B cell (primary cell): Measurements from ENCODE around the gene PDLIM5.

Experiments used
- CTCF ChIP-seq: fragments of 200-600 bp; IDR thresholded peaks from one replicate; pipeline ENCODE4 v1.8.0; 2022; ENCODE audit warnings: antibody characterized with exemption, mild to moderate bottlenecking
- EZH2 ChIP-seq: IDR thresholded peaks from 2 replicates; pipeline ENCODE4 v1.6.1; 2012; ENCODE audit warnings: borderline replicate concordance, low read depth, mild to moderate bottlenecking, moderate library complexity, low read length; ENCODE audit not compliant: insufficient read depth, poor library complexity, severe bottlenecking

- TF ChIP-seq CTCF = no peak
- TF ChIP-seq EZH2 = no peak
These were observed 110.5 kb downstream of the PDLIM5 start for GRCh38 chr4:94562285-94562684.
